HG03521 (cell line): ENCODE results near the gene ZNF106.

Experiments
- ATAC-seq: cut with Tn5 transposase; IDR thresholded peaks from one replicate; pipeline ENCODE4 v1.9.1; 2021; ENCODE audit warnings: mild to moderate bottlenecking, moderate library complexity; ENCODE audit not compliant: unreplicated experiment

ZNF106 gene

DNA sequence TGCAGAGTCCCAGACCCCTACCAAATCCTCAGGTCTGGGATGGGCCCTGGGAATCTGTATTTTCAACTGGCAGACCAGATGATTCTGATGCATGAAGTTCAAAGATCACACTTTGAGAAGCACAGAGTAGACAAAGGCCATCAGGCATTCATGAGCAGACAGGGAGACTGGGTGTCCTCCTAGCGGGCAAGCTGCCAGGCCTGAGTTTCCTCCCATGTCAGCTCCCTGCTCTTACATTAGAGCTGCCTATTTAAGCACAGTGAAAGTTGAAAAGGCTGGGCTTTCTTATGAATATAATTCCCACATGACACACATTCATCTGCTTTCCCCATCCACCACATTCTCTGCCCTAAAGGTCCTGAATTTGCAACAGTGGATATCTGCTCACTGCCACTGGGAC, 117.7 kb downstream of the ZNF106 start:
- ATAC-seq = no peak

GRCh38 chr15:42371096-42371495, 119.8 kb downstream of the ZNF106 start:
- ATAC-seq = no peak

DNA sequence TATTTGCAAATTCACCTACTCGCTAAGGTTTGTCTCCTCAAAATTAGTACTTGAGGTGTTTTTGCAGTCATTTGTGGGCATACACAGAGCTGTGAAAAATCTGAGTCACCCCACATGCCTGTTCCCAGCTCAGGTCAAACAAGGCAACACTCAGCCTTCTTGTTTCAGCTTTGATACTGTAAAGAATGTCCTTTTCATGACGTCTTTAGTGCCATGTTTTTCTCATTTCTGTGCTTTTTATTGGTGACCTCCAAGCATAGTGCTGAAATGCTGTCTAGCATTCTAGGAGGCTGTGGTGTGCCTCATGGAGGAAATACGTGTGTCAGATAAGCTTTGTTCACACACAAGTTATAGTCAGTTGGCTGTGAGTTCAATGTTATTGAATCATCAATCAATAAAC, 122.8 kb downstream of the ZNF106 start:
- no peak for ATAC-seq

DNA sequence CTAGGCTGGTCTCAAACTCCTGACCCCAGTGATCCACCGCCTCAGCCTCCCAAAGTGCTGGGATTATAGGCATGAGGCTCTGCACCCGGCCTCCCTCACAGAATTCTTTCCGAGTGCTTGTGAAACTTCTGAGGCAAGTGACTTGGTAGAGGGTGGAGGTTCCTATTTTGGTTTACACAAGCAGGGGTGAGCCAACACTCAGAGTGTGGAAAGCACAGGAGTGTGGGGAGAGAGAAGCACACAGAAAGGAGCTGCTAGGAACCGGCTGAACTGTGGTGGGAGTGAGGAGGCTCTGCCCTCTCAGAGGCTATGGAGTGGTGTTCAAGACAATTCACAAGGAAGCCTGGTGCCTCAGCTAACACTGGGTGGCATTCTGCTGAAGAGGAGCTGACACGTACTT, 123.9 kb downstream of the ZNF106 start:
- no peak for ATAC-seq

DNA sequence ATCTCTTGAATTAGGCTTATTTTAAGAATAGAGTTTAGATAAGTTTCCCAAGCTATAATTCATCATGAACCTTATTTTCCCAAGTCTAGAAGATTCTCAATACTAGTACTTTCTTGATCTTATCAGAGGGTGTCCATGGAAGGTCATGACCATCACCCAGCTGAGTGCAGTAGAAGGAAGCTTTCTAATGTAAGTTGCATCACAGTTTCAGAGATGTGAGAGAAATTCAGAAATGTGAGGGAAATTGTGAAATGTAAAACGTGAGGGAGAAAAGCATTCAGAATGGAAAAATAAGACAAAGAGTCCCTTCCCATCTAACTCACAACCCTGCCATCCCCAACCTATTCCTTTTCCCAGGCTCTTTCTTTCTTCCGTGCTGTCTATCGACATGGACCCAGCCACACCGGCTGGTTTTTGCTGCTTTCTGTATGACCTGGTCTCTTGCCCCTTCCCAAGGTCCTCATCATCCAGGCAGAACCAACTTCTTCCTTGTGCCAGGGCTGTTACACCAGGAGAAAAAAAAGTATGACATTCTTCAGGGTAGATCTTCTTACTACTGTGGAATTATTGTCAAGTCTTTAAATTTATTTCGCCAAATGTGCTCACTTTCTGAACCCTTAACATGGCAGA, 124.9 kb downstream of the ZNF106 start:
- no peak for ATAC-seq

- ATAC-seq = no peak
Measured at GRCh38 chr15:42364529-42364928, 126.4 kb downstream of the ZNF106 start.

DNA sequence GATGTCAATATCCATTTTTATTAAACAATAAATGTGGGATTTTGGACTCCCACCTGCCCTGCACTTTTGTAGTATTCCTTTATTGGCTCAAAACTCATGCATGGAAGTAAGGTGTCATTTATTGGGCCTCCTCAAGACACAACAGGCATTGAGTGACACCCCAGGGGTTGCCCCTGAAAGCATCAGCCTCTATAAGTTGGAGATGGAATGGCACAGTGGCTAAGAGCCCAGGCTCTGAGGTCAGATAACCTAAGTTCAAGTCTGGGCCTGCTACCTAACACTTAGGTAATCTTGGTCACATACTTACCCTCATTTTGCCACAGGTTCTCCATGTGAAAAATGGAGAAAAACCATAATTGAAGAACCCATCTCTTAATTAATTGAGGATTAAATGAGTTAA, 127.0 kb downstream of the ZNF106 start:
- ATAC-seq = no peak

DNA sequence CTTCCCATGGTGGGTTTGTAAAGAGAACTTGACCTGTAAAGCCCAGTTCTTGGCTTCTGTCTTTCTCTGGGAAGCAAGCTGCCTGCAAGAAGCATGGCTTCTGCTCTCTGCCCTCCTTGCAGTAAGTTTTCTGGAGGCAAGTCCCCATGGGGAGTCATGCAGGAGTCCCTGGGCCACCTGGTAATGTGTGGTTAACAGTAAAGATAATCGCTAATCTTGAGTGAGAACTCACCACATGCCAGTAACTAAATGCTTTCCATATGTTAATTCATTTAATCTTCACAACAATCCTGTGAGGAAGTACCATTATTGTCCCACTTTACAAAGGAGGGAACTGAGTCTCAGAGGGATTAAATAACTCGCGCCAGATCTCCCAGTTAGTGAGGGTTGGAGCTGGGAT, 127.5 kb downstream of the ZNF106 start:
- no peak for ATAC-seq
